UCSD-AML1 (cell line): ENCODE results near the gene MARCHF4.
A peak's percentile ranks its signal among the peaks of the same experiment; 100 is the strongest.
"Not testable (repeated sequence)": the region's sequence is repeated elsewhere in the genome, so short reads cannot be mapped to it uniquely, and the experiment has no call there.

Source experiments
- DNase-seq: peaks from one replicate; lab custom pipeline; 2025; ENCODE audit not compliant: unreplicated experiment; lab: John Stamatoyannopoulos, UW

MARCHF4 gene

DNA sequence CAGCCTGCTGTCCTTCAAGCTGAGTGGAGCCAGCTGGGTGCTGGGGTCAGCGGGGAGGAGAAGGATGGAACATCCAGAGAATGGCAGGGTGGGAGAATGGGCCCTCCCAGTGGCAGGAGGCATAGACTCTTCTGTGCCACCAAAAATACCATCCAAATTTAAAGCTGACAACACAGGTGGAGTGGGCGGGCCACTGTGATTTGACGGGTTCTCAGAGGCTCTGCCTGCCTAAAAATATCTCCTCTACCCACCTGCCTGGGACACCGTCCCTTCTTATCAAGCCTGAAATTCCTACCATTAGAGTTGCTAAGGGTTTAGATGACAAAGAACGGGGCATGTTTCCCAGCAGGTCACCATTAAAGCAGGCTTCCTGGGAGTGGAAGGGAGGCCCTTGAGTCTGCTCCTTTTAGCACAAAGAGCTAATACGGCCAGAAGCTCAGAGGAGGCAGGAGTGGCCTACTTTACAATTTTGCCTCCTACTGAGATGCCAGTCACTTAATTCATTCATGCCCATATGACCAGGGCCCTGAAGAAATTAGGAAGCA is 19.8 kb upstream of the MARCHF4 start:
- DNase-seq, result no peak

DNA sequence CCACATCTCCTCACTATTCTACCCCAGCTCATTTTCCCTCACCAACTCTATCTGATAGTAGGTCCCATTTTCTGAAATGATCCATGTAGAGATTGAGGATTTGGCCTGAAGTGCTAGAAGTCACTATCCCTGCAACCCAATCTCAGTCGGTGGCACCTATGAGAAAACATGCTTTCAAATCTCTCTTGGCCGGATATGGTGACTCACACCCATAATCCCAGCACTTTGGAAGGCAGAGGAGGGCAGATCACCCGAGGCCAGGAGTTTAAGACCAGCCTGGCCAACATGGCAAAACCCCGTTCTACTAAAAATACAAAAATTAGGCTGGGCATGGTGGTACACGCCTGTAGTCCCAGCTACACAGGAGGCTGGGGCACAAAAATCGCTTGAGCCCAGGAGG is 19.1 kb upstream of the MARCHF4 start:
- no peak for DNase-seq

DNA sequence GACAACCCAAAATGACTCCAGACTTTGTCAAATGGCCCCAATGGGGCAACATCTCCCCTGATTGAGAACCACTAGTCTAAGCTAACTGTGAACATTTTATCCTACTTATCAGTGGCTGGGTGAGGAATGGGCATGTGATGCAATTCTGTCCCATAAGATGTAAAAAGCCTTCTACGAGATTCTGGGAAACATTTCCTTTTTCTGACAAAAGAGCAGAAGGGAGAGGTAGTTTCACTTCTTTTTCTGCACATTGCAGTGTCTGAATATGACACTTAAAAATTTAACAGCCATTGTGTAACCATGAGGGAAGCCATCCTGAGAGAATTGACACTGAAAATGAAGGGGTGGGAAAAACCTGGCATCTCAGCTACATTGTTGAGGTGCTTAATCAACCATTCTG is 17.3 kb upstream of the MARCHF4 start:
- DNase-seq, result no peak

DNA sequence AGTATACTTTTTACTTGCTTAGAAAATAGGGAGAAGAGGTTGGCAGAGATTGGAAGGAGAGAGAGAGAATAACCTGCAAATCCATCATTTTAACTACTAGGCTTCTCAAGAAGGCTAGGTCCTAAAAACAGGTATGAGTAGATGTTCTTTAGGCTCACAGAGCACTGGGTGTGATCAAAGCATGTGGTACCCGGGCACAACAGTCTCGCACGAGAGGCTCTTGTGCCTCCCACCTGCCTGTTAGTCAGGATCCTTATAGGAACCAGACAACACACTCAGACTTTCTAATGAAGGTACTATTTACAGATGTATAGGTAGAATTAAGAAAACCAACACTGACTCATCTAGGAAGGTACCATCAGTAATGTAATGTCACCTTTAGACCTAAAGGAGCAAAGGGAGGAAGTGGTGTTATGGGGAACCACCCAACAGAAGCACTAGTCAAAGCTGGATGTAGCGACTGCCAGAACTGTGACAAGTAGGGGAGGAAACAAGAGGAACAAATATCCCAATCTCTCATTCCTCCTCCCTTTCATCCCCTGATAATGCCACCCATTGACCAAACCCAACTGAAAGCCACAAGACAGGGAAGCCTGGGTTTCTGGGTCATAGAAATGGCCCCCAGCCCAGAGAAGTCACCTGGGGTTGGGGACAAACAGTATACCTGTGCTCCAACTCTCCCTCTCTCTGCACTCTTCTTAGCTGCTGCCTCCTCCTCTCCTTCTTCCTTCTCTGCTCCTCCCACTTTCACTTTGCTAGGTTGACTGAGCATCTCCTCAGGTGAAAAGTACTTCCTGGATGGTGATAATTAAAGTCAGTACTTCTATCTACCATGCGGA is 16.0 kb upstream of the MARCHF4 start:
- no peak for DNase-seq

DNA sequence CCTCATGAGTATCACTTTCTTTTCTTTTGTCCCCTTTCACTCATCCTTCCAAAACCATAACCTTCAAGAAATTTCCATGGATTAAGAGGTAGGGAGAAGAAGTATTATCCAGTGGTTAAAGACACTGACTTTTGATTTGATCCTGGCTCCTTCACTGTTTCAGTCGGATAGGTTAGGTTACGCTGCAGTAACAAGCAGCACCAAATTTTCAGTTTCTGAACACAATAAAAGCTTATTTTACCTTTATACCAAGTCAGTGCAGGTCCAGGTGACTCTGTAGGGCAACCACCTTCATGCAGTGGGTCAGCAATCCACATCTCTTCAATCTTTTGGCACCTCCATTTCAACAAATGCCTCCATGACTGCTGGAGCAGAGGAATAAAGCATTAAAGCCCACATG is 15.0 kb upstream of the MARCHF4 start:
- DNase-seq, result no peak

DNA sequence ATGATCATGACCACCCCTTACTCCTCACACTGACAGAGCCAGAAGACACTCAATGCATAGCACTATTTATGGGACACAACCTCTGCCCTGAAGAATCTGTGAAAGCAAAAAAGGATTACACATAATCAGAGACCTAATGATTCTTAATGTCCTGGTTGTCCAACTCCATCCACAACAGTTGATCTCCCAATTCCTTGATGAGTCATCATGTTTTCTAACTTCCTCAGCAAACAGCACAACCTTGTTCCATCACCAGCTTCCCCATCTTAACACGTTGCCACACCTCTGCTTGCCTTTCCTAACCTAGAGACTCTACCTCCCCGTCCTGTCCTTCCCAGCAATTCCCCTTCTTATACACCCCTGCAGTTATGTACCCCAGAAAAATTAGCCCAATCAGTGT is 13.2 kb upstream of the MARCHF4 start:
- DNase-seq, result no peak

DNA sequence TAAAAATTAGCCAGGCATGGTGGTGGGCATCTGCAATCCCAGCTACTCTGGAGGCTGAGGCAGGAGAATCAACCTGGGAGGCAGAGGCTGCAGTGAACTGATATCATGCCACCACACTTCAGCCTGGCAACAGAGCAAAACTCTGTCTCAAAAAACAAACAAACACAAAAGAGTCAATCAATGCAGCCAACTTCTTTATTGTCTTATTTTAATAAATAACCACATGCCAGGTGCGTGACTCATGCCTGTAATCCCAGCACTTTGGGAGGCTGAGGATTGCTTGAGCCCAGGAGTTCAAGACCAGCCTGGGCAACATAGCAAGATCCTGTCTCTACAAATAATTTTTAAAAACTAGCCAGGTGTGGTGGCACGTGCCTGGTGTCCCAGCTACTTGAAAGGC is 12.1 kb upstream of the MARCHF4 start:
- not testable (repeated sequence) for DNase-seq

DNA sequence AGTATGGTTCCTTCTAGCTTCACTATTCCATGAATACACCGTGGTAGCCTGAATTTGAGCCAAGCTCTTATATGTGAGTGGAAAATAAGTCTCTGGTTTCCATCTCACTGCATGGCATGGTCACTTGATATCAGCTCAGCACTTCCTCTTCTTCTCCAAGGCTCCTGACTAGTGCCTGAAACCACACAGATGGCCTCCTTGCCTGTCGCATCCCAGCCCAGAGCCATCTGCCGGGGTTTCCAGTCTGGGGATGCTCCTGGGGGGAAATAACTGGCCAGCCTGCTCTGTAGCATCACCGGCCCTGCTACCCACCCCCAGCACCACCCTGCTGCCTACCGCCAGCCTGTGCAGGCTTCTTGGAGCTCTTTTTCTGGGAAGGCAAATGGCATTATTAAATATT is 7.7 kb upstream of the MARCHF4 start:
- DNase-seq, result no peak

DNA sequence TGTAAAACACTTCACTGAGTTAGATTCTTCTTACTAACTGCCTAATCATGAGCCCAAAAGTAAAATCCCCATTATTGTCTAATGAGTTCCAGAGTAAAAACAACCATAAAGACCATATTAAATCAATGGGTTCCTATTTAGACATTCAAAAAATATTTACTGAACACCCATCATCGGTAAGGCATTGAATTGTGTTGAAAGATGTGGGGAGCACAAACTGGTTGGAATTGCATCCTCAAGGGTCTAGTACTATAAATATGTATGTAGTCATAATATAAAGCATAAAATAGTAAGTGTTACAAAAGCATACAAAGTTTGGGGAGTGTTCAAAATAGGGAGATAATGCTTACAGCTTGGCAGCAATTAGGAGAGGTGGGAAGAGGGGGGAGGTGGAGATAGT is 3.0 kb upstream of the MARCHF4 start:
- no peak for DNase-seq

DNA sequence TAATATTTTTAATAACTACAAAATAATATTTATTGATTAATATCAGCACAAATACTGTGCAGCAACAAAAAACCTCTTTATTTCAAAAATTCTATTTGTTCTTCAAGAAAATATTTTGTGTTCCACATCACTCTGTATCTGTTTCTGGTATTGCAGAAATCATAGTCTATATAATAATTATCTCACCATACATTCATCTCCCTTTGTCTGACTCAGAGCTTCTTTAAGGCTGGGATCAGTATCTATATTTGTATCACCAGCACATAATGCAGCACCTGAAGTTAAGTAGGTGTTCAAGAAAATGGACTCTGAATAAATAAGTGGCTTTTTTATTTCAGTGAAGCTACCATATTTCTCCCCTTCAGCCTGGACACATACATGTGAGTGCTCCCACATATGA is 1.6 kb upstream of the MARCHF4 start:
- DNase-seq, result no peak

DNA sequence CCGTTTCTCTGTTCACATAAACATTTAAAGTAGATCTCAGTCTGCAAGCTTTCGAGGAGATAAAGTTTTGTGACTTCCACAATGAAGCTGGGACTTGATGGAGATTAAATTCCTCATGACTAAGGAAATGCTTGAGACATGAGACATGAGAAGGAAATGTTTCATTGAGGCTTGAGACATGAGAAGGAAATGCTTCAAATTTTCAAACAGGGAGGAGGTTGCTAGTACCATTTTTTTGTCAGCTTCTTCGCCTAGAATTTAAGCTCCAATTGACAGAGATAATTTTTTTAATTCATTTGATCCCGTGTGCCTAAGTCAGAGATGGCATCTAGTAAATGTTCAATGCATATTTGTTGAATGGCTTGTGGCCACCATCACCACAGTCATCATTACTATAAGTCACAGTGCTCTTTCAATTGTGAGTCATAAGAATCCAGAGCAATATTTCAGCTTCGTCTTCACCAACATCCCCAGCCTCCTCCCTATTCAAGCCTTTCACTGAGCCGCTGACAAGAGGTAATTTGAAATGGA is 543 bp upstream of the MARCHF4 start:
- no peak for DNase-seq

DNA sequence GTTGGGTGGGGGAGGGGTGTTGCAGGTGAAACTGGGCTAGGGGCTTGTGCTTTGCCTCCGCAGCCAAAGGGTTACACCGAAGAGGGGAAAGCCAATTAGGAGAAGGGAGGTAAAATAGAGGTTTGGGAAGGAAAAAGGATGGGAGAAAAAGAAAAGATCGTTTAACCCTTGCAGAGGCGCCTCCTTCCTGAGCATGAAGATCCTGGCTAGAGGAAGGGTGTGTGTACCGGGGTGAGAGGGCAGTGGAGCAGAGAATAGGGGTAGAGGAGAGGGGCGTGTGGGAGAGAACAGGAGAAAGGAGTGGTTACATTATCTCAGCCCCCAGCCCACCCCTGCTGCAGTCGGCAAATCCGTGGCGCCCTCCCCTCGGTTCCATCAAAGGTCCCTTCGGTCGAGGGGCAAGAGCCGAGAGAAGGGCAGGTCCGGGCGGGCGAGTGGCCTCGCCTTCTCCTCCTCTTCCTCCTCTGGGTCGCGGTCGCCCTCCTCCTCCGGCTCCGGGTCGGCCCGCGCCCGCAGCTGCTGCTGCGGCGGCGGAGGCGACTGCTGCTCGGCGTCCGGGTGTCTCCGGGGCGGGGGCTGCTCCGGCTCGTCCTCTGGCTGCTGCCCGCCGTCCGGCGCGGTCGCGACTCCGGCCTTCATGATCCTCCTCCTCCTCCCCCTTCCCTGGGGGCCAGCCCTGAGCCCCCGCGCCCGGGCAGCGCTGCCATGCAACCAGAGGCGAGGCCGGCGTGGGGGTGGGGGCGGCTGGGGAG is 1.1 kb downstream of the MARCHF4 start:
- DNase-seq, result no peak

DNA sequence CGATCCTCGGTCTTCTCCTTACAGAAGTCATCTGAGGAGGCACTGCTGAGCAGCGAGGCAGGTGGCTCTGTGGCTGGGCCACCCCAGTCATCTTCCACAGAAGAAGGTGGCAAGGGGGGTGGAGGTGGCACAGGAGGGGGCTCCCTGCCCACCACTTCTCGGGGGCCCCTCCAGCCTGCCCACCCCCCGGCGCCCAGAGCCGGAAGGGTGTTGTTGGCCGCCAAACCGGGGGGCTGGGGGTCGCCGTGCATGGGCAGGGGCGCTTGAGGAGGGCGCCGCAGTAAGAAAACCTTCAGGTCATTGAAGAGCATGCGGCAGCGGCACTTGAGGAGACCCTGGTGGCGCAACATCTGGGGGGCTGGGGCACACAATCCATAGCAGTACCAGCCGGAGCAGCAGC is 2.5 kb downstream of the MARCHF4 start:
- no peak for DNase-seq

DNA sequence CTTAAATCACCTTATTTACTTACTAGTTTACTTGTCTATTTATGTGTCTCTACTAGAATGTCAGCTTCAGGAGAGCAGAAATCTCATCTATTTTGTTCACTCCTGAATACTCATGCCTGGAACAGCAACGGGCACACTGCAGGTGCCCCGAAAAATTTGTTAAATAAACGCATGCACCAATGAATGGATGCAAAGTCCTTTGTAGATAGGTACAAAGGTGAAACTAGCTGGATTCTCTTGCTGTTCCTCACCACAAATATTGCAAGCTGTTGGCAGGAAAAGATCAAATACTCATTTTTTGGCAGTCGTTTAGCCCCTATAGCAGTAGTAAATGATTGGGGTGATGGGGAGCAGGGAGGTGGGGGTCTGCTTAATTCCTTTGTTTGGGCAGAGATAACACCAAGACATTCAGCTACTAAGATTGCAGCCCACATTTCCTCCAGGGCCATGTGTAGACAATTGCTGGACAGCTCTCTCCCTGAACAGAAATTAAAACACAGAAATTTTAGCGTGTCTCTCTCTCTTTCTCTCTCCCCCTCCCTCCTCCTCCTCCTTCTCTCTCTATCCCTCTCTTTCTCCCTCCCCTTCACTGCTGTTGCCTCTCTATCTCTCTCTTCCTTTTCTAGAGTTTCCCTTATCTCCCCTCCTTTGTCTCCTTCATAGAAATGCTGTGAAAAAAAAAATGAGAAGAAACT is 5.4 kb downstream of the MARCHF4 start:
- no peak for DNase-seq

DNA sequence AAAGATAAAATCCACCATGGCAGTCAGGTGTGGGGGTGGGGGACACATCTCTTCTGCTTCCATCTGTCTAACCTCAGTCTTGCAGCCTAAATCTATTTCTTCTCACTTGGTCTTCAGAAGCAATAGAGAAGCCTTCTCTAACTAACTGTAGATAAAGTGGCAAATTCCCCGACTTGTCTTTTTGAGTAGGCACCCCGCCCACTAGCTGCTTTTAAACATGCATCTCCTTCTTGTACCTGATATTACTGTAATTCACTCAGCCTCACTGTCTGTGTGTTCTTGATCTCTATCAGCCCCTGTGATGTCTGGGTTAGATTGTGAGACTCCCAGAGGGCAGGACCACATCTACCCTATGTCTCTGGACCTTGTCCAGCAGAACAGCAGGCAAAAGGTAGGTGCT is 6.8 kb downstream of the MARCHF4 start:
- no peak for DNase-seq

DNA sequence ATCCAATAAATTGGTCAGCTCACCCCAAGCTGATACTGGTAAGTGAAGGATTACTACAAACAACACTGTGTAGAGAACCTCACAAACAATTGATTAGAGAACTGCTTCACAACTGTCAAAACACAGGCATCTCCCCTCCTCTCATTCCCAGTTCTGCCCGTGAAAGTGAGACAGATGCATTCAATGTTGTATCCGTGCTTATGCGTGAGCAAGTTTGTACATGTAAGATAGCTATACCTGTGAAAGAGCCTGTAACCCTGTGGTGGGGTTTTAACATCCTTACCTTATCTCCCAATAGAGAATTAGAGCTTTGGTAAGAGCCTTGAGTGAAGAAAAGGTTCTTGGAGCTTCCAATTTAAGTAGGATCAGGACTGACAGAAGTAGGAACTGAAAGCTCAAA is 9.1 kb downstream of the MARCHF4 start:
- DNase-seq, result no peak

DNA sequence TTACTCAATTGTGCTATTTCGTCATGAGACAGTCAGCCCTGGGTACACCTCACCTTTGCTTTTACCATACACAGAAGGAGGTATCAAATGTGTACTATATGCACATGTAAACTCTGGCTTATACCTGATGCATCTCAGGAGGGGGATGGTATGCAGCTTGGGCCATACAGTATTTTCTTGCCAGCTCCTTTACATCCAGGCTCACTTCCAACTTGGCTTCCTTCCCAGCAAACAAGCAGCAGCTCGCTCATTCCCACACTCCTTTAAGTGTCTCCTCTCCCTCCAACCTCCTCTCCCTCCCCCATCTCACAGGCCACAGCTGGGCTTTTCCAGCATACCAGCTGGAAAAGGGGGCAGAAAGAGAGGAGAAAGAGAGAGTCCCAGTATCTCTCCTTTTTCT is 9.6 kb downstream of the MARCHF4 start:
- no peak for DNase-seq

DNA sequence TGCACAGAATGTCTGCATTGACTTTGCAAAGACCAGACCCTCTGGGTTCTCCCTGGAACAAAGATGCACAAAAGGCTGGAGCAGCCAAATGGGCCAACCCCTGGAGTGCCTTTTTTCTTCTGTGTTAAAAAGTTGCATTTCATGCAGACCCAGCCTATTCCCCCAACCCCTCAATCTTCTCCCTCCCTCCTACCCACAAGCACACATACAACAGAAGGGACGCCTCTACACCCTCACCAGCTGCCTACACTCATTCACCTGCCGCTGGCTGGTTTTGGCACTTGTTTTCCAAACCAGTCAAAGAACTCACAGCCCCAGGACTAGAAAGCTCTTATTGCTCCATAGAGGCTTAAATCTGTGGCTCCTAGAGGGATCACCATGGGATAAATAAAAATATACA is 16.6 kb downstream of the MARCHF4 start:
- DNase-seq, result no peak

DNA sequence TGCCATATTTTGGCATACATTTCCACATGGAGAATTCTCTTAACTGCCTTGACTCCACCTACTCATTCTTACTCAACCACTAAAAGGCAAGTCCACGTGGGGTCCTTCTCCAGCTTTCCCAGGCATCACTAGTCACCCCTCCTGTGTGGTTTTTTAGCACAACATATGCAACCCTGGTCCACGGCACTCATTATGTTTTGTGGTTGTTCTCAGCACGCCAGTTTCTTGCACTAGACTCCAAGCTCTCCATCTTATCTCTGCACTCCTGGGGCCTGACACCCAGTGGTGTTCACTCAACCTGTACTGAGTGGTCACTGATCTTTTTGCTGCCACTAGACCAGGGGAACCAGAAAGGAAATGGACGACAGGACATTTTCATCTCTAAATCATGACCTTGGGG is 18.0 kb downstream of the MARCHF4 start:
- no peak for DNase-seq

DNA sequence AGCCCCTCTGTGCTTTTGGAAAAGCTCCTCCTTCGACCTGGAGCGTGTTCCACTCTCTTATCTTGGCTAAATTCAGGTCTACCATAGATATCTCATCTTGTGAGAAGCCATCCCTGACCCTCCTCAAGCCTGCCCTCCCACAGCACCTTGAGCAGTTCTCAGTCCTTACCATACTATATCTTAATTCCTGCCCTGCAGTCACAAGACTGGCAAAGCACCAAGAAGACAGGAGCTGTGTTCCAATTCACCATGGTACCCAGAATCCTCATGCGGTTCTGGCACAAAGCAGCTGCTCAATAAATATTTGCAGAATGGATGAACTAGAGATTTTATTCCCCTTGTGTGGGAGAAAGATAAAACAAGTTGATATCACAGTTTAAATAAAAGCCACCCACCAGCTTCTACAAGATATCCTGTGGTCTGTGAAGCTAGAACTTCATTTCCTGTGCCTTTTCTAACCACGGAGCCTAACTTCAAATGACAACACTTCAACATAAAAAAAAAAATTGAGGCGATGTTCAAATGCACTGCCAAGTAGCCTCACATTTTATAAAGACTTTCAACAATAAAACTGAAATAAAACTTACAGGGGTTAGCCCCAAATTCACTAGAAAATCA is 19.5 kb downstream of the MARCHF4 start:
- DNase-seq, result peak; percentile 24
